Bronchial epithelial cell (primary cell): Measurements from ENCODE around the gene RNU6-9. TPM values are rescaled to one million over a fixed set of nuclear protein-coding genes. Genes with fewer than 3 reads are reported as not detected.

Experiments used
- DNase-seq: peaks from one replicate; pipeline ENCODE4 v3.0.0-alpha.2; 2010; ENCODE audit warnings: low read depth
- FAIRE-seq: peaks from 2 replicates; lab custom pipeline; 2011; peaks lifted over from hg19 to GRCh38; lab: Jason Lieb, UNC
- H3K27me3 ChIP-seq: 2 replicates; pipeline ENCODE4 v1.5.1; 2011; ENCODE audit warnings: low read length; ENCODE audit not compliant: control insufficient read depth, insufficient read depth
- H3K36me3 ChIP-seq: 2 replicates; pipeline ENCODE4 v1.5.1; 2011; ENCODE audit warnings: low read length; ENCODE audit not compliant: control insufficient read depth, insufficient read depth
- H3K4me3 ChIP-seq: 2 replicates; pipeline ENCODE4 v1.5.1; 2011; ENCODE audit warnings: mild to moderate bottlenecking, low read depth, low read length, control low read depth
- total RNA-seq: library from RNA; depleted of rRNA; stranded (reverse); fragments of >200 nt; gene quantifications from 2 replicates; pipeline ENCODE4 v1.2.1, GENCODE V29; 2014
- TF ChIP-seq, protein P1 (sequence below): IDR thresholded peaks from 2 replicates; pipeline ENCODE4 v1.5.1; 2011; ENCODE audit warnings: mild to moderate bottlenecking, moderate library complexity, low read length, control low read depth, inconsistent platforms; ENCODE audit not compliant: insufficient read depth, severe bottlenecking

The RNU6-9 gene
- total RNA-seq, 1 donor from 2014 or later: not detected

DNA sequence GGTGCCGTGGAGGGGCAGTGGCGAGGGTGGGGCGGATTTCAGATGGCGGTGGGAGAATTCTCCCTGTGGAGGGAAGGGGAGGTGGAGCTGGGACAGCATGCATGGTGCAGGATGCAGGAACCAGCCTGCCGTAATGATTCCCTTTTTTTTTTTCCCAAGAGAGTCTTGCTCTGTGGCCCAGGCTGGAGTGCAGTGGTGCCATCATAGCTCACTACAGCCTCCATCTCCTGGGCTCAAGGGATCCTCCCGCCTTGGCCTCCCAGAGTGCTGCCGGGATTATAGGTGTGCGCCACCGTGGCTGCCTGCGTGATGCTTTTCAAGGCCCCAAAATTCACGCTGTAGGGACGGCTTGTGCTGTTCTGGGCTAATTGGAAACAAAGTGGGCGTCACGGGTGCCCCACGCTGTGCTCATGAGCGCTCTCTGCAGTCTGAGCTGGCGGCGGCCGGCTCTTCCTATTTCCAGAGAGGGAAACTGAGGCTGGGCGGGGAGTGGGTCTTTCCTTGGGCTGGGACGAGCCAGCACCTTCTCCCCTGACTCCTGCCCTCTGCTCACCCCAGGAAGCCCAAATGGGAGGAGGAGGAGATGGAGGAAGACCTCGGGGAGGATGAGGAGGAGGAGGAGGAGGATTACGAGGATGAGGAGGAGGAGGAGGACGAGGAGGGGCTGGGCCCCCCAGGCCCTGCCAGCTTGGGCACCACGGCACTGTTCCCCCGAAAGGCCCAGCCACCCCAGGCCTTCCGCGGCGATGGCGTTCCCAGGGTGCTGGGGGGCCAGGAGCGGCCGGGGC, 38.8 kb downstream of the RNU6-9 start:
- Histone ChIP-seq H3K27me3 (no peaks in the 10 kb centered on the region), H3K36me3 (peaks cover 3% of the 10 kb centered on the region), H3K4me3 (no peak overlapping the region)
- no peak for FAIRE-seq
- TF ChIP-seq, protein P1, sequence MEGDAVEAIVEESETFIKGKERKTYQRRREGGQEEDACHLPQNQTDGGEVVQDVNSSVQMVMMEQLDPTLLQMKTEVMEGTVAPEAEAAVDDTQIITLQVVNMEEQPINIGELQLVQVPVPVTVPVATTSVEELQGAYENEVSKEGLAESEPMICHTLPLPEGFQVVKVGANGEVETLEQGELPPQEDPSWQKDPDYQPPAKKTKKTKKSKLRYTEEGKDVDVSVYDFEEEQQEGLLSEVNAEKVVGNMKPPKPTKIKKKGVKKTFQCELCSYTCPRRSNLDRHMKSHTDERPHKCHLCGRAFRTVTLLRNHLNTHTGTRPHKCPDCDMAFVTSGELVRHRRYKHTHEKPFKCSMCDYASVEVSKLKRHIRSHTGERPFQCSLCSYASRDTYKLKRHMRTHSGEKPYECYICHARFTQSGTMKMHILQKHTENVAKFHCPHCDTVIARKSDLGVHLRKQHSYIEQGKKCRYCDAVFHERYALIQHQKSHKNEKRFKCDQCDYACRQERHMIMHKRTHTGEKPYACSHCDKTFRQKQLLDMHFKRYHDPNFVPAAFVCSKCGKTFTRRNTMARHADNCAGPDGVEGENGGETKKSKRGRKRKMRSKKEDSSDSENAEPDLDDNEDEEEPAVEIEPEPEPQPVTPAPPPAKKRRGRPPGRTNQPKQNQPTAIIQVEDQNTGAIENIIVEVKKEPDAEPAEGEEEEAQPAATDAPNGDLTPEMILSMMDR: no peak
- DNase-seq: no peak

DNA sequence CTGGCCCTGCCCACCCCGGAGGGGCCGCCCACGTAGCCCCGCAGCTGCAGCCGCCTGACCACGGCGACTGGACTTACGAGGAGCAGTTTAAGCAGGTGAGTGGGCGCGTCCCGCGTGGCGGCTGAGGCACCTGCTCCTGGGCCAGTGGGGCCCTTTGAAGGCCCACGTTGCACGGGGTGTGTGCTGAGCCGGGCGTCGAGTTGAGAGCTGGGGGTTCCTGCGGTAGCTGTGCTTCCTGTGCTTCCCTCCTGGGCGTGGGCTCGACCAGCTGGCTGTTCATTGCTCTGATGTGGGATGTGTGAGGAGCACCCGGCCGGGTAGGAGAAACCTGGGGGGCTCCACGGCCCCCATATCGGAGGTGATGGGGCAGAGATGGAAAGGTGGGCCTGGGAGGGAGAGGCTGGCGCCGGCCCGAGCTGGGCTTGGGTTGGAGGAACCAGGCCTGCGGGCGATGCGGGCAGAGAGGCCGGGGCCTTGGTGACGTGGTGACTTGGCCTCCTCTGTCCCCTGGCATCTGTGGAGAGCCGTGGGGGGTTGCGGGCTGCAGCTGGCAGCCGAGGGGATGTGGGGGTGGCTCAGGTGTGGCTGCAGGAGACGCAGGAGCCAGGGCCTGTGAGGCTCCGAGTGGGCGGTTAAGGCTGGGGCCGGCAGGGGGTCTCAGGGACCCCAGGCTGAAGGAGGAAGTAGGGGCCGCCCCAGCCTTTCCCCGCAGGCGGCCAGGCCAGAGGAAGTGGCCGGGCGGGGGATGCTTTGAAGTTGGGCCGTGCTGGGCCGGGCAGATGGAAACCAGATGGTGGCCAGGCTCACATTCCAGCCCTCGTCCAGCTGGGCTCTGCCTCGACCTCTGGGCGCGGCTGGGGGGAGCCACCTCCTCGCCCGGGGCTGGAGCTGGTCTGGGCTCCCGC, 39.6 kb downstream of the RNU6-9 start:
- DNase-seq (no peak), FAIRE-seq (no peak)
- Histone ChIP-seq H3K4me3 (no peak overlapping the region), H3K27me3 (no peaks in the 10 kb centered on the region), H3K36me3 (peaks cover 3% of the 10 kb centered on the region)
- TF ChIP-seq, protein P1: no peak

DNA sequence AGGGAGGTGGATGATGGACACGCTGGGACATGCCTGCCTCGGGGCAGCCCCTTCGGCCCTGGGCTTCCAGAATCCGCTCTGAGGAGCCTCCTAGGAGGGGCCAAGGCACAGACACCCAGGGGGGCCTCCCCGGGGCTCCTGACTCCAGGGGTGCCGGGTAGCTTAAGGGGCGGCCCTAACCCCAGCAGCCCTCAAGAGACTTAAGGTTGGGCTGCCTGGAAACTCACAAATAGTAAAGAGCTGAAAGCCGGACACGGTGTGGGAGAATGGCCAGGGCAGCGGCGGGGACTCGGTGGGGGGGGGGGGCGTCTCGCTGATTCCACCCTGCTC, 40.2 kb downstream of the RNU6-9 start:
- FAIRE-seq: no peak
- no peak for DNase-seq
- no peaks in the 10 kb centered on the region for H3K27me3 ChIP-seq
- TF ChIP-seq, protein P1: no peak
- no peak overlapping the region for H3K4me3 ChIP-seq
- H3K36me3 ChIP-seq: peaks cover 3% of the 10 kb centered on the region

DNA sequence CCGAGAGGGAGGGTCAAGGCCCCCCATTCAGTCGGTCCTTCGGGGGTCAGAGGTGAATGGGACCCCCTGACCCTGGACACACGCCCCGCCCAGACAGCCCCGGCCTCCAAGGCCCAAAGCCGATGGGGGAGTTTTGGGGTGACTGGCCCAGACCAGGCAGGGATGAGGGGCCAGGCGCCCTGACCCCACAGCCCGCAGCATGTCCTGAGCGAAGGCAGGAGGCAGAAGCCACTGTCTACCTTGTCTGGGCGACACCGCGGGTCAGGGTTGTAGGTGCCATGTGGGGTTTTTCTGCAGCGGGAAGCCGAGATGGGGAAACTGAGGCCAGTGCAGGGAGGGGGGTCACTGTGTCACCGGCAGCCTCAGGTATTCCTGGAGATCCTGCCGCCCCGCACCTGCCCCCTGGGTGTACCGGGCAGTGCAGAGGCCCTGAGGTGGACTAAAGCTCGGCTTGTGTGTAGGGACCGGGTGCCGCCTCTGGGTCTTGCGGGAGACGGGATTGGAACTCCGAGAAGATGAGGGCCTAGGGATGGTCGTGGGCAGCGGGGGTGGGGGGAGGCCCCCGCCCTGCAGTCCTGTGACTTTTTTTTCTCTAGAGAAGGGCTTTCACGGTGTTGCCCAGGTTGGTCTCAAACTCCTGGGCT, 41.0 kb downstream of the RNU6-9 start:
- TF ChIP-seq, protein P1: no peak
- H3K36me3 ChIP-seq: peaks cover 1% of the 10 kb centered on the region
- H3K4me3 ChIP-seq: no peak overlapping the region

DNA sequence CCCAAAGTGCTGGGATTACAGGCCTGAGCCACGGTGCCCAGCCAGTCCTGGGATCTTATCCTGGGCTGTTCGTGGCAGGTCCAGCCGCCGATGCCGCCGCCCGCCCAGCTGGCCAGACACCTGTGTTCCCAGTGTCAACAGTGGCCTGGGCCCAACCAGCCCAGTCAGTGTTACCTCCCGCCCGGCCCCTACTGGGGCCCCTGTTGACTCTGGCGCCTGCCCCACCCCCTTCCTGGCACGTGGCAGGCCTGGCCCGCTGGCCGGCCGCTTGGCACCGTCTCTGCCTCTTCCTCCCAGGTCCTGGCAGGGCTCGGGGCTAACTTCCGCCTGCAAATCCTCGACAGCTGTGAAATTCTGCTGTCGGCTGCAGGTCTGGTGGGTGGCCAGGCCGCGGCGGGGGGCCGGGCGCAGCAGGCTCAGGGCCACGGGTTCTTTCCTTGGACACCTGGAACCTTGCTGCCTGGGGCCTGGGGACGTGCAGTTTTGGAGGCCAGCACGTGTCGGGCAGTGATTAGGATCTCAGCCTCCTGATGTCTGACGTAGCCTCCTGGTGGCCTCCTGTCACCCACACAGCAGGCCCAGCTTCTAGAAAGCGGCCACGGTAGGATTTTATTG, 41.7 kb downstream of the RNU6-9 start:
- Histone ChIP-seq H3K4me3 (no peak overlapping the region), H3K36me3 (peaks cover 2% of the 10 kb centered on the region), H3K27me3 (no peaks in the 10 kb centered on the region)
- DNase-seq (no peak), FAIRE-seq (no peak)
- TF ChIP-seq, protein P1: no peak

More for the DNA sequence above, 41.0 kb downstream of the RNU6-9 start:
- FAIRE-seq (no peak), DNase-seq (no peak)
- H3K27me3 ChIP-seq: no peaks in the 10 kb centered on the region
